Nephron (organoid): ENCODE data around the gene SLC22A24.
"Not testable (repeated sequence)": the region's sequence is repeated elsewhere in the genome, so short reads cannot be mapped to it uniquely, and the experiment has no call there.

ENCODE experiments used
- H3K27ac Mint-ChIP-seq, 3 experiments: 2 replicates each; pipeline ENCODE4 v1.8.0; 2020; ENCODE audit warnings: mixed read lengths in 3 of 3, mild to moderate bottlenecking in 2 of 3, moderate library complexity in 1 of 3
- H3K27me3 Mint-ChIP-seq: 2 replicates; pipeline ENCODE4 v1.8.0; 2021; ENCODE audit warnings: low read depth, mild to moderate bottlenecking, moderate library complexity, mixed read lengths
- H3K36me3 Mint-ChIP-seq: 2 replicates; pipeline ENCODE4 v1.8.0; 2020; ENCODE audit warnings: low read depth, mixed read lengths
- H3K4me1 Mint-ChIP-seq: 2 replicates; pipeline ENCODE4 v1.8.0; 2020; ENCODE audit warnings: mixed read lengths
- H3K4me3 Mint-ChIP-seq, 3 experiments: 2 replicates each; pipeline ENCODE4 v1.8.0; 2020; ENCODE audit warnings: mild to moderate bottlenecking in 3 of 3, mixed read lengths in 3 of 3, moderate library complexity in 2 of 3
- H3K9me3 Mint-ChIP-seq: 2 replicates; pipeline ENCODE4 v1.8.0; 2020; ENCODE audit warnings: mixed read lengths
- TF ChIP-seq, protein P1 (sequence below), 3 experiments: fragments of 200-600 bp; sonication (generic); IDR thresholded peaks; one replicate each; pipeline ENCODE4 v1.5.0; 2021; ENCODE audit warnings: antibody characterized with exemption in 3 of 3; ENCODE audit not compliant: unreplicated experiment in 3 of 3

The SLC22A24 gene

DNA sequence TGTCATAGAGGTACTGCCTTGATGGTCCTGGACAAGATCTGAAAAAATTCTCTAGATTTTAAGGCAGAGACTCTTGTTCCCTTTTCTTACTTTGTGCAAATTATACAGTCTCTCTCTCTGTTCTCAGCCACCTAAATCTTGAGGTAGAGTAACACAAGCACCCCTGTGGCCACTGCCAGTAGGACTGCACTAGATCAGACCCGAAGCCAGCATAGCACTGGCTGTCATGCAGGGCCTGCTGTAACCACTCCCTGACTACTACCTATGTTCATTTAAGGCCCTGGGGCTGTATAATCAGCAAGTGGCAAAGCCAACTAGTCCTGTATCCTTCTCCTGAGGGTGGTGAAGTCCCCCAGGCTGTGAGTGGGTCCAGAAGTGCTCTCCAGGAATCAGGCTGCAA, 11.8 kb upstream of the SLC22A24 start:
- H3K4me1 Mint-ChIP-seq: no peaks in the 10 kb centered on the region
- TF ChIP-seq, protein P1, sequence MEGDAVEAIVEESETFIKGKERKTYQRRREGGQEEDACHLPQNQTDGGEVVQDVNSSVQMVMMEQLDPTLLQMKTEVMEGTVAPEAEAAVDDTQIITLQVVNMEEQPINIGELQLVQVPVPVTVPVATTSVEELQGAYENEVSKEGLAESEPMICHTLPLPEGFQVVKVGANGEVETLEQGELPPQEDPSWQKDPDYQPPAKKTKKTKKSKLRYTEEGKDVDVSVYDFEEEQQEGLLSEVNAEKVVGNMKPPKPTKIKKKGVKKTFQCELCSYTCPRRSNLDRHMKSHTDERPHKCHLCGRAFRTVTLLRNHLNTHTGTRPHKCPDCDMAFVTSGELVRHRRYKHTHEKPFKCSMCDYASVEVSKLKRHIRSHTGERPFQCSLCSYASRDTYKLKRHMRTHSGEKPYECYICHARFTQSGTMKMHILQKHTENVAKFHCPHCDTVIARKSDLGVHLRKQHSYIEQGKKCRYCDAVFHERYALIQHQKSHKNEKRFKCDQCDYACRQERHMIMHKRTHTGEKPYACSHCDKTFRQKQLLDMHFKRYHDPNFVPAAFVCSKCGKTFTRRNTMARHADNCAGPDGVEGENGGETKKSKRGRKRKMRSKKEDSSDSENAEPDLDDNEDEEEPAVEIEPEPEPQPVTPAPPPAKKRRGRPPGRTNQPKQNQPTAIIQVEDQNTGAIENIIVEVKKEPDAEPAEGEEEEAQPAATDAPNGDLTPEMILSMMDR (IDR thresholded peaks at IDR 0.05; ENCODE audit: unreplicated experiment in 3 of 3): no peak
- peaks cover 2% of the 10 kb centered on the region for H3K9me3 Mint-ChIP-seq
- no peaks in the 10 kb centered on the region for H3K36me3 Mint-ChIP-seq
- H3K27me3 Mint-ChIP-seq: peaks cover 15% of the 10 kb centered on the region
- H3K27ac Mint-ChIP-seq: no peak overlapping the region
- no peak overlapping the region for H3K4me3 Mint-ChIP-seq

DNA sequence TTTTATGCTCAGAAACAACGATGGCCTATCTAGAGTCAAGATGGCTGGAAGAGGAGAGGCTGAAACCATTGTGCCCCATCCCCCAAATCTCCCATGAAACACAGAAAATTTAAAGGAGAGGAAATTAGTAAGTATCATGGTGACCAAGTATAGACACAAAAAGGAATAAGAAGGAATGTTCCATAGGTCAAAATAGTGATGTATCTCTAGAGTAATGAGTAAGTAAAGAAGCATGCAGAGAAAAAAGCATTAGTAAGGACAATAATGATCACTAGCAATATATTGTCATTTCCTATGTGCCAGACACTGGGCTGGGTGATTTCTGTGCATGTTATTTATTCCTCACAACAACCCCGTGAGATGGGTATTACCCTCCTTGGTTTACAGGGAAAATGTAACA, 2.6 kb upstream of the SLC22A24 start:
- Mint-ChIP-seq H3K36me3 (no peaks in the 10 kb centered on the region), H3K4me3 (no peak overlapping the region), H3K27ac (no peak overlapping the region), H3K4me1 (no peaks in the 10 kb centered on the region), H3K27me3 (peaks cover 5% of the 10 kb centered on the region), H3K9me3 (no peaks in the 10 kb centered on the region)
- TF ChIP-seq, protein P1 (IDR thresholded peaks at IDR 0.05; ENCODE audit: unreplicated experiment in 3 of 3): no peak

DNA sequence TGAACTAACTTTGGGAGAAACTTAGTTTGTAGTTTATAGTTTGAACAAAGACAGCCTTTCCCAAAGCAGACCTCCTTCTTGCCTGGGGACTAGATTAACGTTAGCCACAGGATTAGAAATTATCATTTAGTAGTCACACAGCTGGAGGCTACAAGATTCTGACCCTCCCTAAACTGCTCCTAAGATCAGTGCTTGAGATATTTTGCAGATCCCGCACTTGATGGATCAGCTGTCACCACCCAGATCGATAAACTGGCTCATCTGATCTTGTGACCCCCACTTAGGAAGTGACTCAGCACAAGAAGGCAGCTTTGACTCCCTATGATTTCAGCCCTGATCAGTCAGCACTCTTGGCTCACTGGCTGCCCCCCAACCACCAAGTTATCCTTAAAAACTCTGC, 1.6 kb downstream of the SLC22A24 start:
- Mint-ChIP-seq H3K27ac (peak overlapping the region in 2 of 3 experiments; percentile 74 to 91), H3K9me3 (no peaks in the 10 kb centered on the region), H3K27me3 (peaks cover 5% of the 10 kb centered on the region), H3K36me3 (no peaks in the 10 kb centered on the region), H3K4me3 (no peak overlapping the region), H3K4me1 (no peaks in the 10 kb centered on the region)
- TF ChIP-seq, protein P1 (IDR thresholded peaks at IDR 0.05; ENCODE audit: unreplicated experiment in 3 of 3): no peak

DNA sequence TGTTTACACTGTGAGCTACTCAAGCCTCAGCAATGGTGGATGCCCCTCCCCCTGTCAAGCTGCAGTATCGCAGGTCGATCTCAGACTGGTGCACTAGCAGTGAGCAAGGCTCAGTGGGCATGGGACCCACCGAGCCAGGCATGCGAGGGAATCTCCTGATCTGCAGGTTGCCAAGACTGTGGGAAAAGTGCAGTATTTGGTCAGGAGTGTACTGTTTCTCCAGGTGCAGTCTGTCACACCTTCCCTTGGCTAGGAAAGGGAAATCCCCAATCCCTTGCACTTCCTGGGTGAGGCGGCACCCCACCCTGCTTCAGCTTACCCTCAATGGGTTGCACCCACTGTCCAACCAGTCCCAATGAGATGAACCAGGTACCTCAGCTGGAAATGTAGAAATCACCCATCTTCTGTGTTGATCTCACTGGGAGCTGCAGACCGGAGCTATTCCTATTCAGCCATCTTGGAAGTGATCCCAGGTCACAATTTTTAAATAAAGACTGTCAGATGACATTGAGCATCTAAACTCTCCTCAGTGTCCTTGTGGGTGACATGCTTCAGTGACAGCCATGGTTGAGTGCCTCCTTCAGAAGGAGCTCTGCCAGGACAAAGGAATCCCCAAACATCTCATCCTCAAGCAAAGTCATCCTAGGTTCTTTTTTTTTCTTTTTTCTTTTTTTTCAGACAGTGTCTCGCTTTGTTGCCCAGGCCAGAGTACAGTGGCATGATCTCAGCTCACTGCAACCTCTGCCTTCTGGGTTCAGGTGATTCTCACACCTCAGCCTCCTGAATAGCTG, 10.8 kb downstream of the SLC22A24 start:
- TF ChIP-seq, protein P1 (IDR thresholded peaks at IDR 0.05; ENCODE audit: unreplicated experiment in 3 of 3): no peak
- H3K4me3 Mint-ChIP-seq: no peak overlapping the region
- H3K27ac Mint-ChIP-seq: no peak overlapping the region
- no peaks in the 10 kb centered on the region for H3K27me3 Mint-ChIP-seq
- no peaks in the 10 kb centered on the region for H3K36me3 Mint-ChIP-seq
- no peaks in the 10 kb centered on the region for H3K4me1 Mint-ChIP-seq
- peaks cover 23% of the 10 kb centered on the region for H3K9me3 Mint-ChIP-seq

DNA sequence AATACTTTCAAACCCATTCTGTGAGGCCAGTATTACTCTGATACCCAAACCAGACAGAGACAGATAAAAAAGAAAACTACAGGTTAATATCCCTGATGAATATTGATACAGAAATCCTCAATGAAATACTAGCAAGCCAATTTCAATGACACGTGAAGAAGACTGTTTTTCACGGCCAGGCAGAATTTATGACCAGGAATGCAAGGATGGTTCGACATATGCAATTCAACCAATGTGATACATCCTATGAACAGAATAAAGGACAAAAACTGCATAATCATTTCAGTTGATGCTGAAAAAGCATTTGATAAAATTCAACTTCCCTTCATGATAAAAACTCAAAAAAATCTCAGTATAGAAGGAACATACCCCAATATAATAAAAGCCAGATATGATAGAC, 44.5 kb downstream of the SLC22A24 start:
- Mint-ChIP-seq H3K36me3 (peaks cover 3% of the 10 kb centered on the region), H3K4me1 (no peaks in the 10 kb centered on the region), H3K27me3 (peaks cover 4% of the 10 kb centered on the region), H3K9me3 (peaks cover 29% of the 10 kb centered on the region), H3K4me3 (no peak overlapping the region), H3K27ac (no peak overlapping the region)
- TF ChIP-seq, protein P1 (IDR thresholded peaks at IDR 0.05; ENCODE audit: unreplicated experiment in 3 of 3): no peak

DNA sequence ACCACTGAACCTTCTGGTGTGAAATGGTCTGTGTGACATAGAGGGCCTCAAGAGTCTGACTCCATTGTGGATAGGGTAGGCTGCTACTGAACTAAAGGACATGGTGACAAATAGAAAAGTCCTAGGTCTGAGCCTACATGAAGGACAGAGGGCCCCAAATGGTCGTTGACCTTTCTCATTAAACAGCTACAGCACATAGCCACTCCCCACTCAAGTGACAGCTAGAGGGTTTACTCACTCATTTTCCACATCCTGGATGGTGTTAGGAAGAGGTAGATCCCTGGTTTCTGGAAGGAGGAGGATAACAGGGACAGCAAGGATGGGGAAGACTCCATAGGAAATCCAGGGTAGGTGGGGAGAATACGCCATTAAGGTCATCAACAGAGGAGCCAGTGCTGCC, 63.3 kb downstream of the SLC22A24 start:
- no peaks in the 10 kb centered on the region for H3K36me3 Mint-ChIP-seq
- TF ChIP-seq, protein P1 (IDR thresholded peaks at IDR 0.05; ENCODE audit: unreplicated experiment in 3 of 3): no peak
- H3K4me3 Mint-ChIP-seq: no peak overlapping the region
- H3K9me3 Mint-ChIP-seq: peaks cover 4% of the 10 kb centered on the region
- peaks cover 8% of the 10 kb centered on the region for H3K27me3 Mint-ChIP-seq
- H3K27ac Mint-ChIP-seq: no peak overlapping the region
- no peaks in the 10 kb centered on the region for H3K4me1 Mint-ChIP-seq

DNA sequence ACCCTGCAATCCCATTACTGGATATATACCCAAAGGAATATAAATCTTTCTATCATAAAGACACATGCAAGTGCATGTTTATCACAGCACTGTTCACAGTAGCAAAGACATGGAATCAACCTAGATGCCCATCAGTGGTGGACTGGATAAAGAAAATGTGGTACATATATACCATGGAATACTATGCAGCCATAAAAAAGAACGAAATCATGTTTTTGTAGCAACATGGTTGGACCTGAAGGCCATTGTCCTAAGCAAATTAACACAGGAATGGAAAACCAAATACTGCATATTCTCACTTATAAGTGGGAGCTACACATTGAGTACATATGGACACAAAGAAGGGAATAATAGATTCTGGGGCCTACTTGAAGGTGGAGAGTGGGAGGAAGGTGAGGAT, 97.8 kb downstream of the SLC22A24 start:
- peaks cover 17% of the 10 kb centered on the region for H3K9me3 Mint-ChIP-seq
- not testable (repeated sequence) for H3K27me3 Mint-ChIP-seq, H3K36me3 Mint-ChIP-seq, H3K27ac Mint-ChIP-seq, H3K4me1 Mint-ChIP-seq, H3K4me3 Mint-ChIP-seq
